IMR-90 (cell line): Measurements from ENCODE around the gene CACNG8. TPM values are rescaled to one million over a fixed set of nuclear protein-coding genes. Genes with fewer than 3 reads are reported as not detected.

Experiments
- ATAC-seq: fragments of 200-7000 bp; cut with Tn5 transposase; 2 replicates; pipeline ENCODE4 v1.9.1; 2020; ENCODE audit warnings: low read depth, mild to moderate bottlenecking, moderate library complexity
- BruUV-seq: library from RNA; stranded (reverse); fragments of 400-500 nt; replicated peaks from 2 replicates; lab custom pipeline; 2021; lab: Mats Ljungman, UMichigan
- CTCF ChIA-PET: fragments of 300-600 bp; formaldehyde crosslinking; extraction: SDS; loops from one replicate; lab custom pipeline; 2021; ENCODE audit warnings: antibody characterized with exemption; lab: Yijun Ruan, JAX
- POLR2A ChIA-PET: fragments of 300-600 bp; sonication (Branson Sonifier 250); formaldehyde crosslinking; loops from one replicate; lab custom pipeline; 2022; ENCODE audit warnings: antibody characterized with exemption; ENCODE audit not compliant: unreplicated experiment; lab: Charles Lee
- DNase-seq: peaks from one replicate; pipeline ENCODE4 v3.0.0; 2013
- H2AFZ ChIP-seq: replicated peaks from 2 replicates; pipeline ENCODE3; 2013; ENCODE audit warnings: low read length, mild to moderate bottlenecking; ENCODE audit not compliant: poor library complexity
- H2AK5ac ChIP-seq: 2 replicates; pipeline ENCODE4 v1.6.1; 2013; ENCODE audit warnings: low read depth, low read length, inconsistent platforms
- H2AK9ac ChIP-seq: replicated peaks from 2 replicates; pipeline ENCODE3; 2013; ENCODE audit warnings: mild to moderate bottlenecking, low read depth, low read length, moderate library complexity; ENCODE audit not compliant: poor library complexity
- H2BK120ac ChIP-seq: 2 replicates; pipeline ENCODE4 v1.6.1; 2013; ENCODE audit warnings: low read depth, low read length, inconsistent platforms
- H2BK15ac ChIP-seq: 3 replicates; pipeline ENCODE4 v1.6.1; 2013; ENCODE audit warnings: low read depth, low read length, inconsistent platforms
- H2BK20ac ChIP-seq: 2 replicates; pipeline ENCODE4 v1.6.1; 2013; ENCODE audit warnings: low read depth, mild to moderate bottlenecking, inconsistent platforms, low read length, moderate library complexity
- H2BK5ac ChIP-seq: 2 replicates; pipeline ENCODE4 v1.6.1; 2013; ENCODE audit warnings: mild to moderate bottlenecking, low read depth, low read length, inconsistent platforms; ENCODE audit not compliant: poor library complexity, severe bottlenecking
- H3K14ac ChIP-seq: replicated peaks from 2 replicates; pipeline ENCODE4 v1.6.1; 2013; ENCODE audit warnings: low read depth, low read length, inconsistent platforms
- H3K18ac ChIP-seq: 2 replicates; pipeline ENCODE4 v1.6.1; 2013; ENCODE audit warnings: low read depth, low read length, control low read depth
- H3K23ac ChIP-seq: 2 replicates; pipeline ENCODE4 v1.6.1; 2013; ENCODE audit warnings: low read depth, low read length, inconsistent platforms
- H3K27ac ChIP-seq: 2 replicates; pipeline ENCODE4 v1.5.1; 2013; ENCODE audit warnings: mild to moderate bottlenecking, control low read depth, low read length; ENCODE audit not compliant: insufficient read depth
- H3K27me3 ChIP-seq: 2 replicates; pipeline ENCODE4 v1.6.1; 2013; ENCODE audit warnings: low read length; ENCODE audit not compliant: control insufficient read depth, insufficient read depth
- H3K36me3 ChIP-seq: 2 replicates; pipeline ENCODE4 v1.6.1; 2013; ENCODE audit warnings: low read length, mixed read lengths; ENCODE audit not compliant: control insufficient read depth, insufficient read depth
- H3K4ac ChIP-seq: 2 replicates; pipeline ENCODE4 v1.6.1; 2013; ENCODE audit warnings: low read depth, low read length, inconsistent platforms
- H3K4me1 ChIP-seq: 2 replicates; pipeline ENCODE4 v1.6.1; 2013; ENCODE audit warnings: low read length, mixed read lengths; ENCODE audit not compliant: control insufficient read depth, insufficient read depth
- H3K4me2 ChIP-seq: 2 replicates; pipeline ENCODE4 v1.6.1; 2013; ENCODE audit warnings: low read depth, mild to moderate bottlenecking, control low read depth, low read length, moderate library complexity
- H3K4me3 ChIP-seq: 2 replicates; pipeline ENCODE4 v1.5.1; 2013; ENCODE audit warnings: low read depth, mild to moderate bottlenecking, control low read depth, low read length, moderate library complexity; ENCODE audit not compliant: insufficient read depth
- H3K56ac ChIP-seq: 2 replicates; pipeline ENCODE4 v1.6.1; 2013; ENCODE audit warnings: low read length, inconsistent platforms; ENCODE audit not compliant: insufficient read depth; ENCODE audit errors: extremely low read depth
- H3K79me1 ChIP-seq, 2 experiments: 2 replicates each; pipeline ENCODE4 v1.6.1; 2013; ENCODE audit warnings: low read length in 2 of 2, inconsistent platforms in 1 of 2, low read depth in 1 of 2
- H3K9ac ChIP-seq: 2 replicates; pipeline ENCODE4 v1.6.1; 2013; ENCODE audit warnings: low read depth, low read length, control low read depth
- H3K9me1 ChIP-seq: 2 replicates; pipeline ENCODE4 v1.6.1; 2013; ENCODE audit warnings: low read length, inconsistent platforms; ENCODE audit not compliant: insufficient read depth
- H3K9me3 ChIP-seq: 2 replicates; pipeline ENCODE4 v1.6.1; 2013; ENCODE audit warnings: low read length; ENCODE audit not compliant: control insufficient read depth, insufficient read depth
- H4K20me1 ChIP-seq: 2 replicates; pipeline ENCODE4 v1.6.1; 2013; ENCODE audit warnings: low read length, inconsistent platforms; ENCODE audit not compliant: insufficient read depth
- H4K5ac ChIP-seq: 2 replicates; pipeline ENCODE4 v1.6.1; 2013; ENCODE audit warnings: mild to moderate bottlenecking, low read depth, low read length, control low read depth
- H4K8ac ChIP-seq, 2 experiments: 2 replicates each; pipeline ENCODE4 v1.6.1; 2013; ENCODE audit warnings: low read depth in 2 of 2, low read length in 2 of 2, control low read depth in 1 of 2, inconsistent platforms in 1 of 2
- H4K91ac ChIP-seq: 2 replicates; pipeline ENCODE4 v1.6.1; 2013; ENCODE audit warnings: low read depth, low read length, inconsistent platforms; ENCODE audit not compliant: insufficient read depth
- BHLHE40 ChIP-seq: fragments of 150-350 bp; IDR thresholded peaks from 2 replicates; pipeline ENCODE4 v1.6.1; 2016; ENCODE audit warnings: mild to moderate bottlenecking, low read depth, low read length
- CEBPB ChIP-seq: IDR thresholded peaks from 2 replicates; pipeline ENCODE4 v1.6.1; 2012; ENCODE audit warnings: low read depth, low read length, improper control_type of control experiment
- CHD1 ChIP-seq: IDR thresholded peaks from 2 replicates; pipeline ENCODE4 v1.6.1; 2012; ENCODE audit warnings: low read depth, low read length, improper control_type of control experiment
- FOS ChIP-seq: fragments of 150-350 bp; IDR thresholded peaks from 2 replicates; pipeline ENCODE4 v1.6.1; 2016; ENCODE audit warnings: low read depth, low read length
- MAFK ChIP-seq: IDR thresholded peaks from 2 replicates; pipeline ENCODE4 v1.6.1; 2012; ENCODE audit warnings: low read depth, low read length, improper control_type of control experiment
- MAZ ChIP-seq: IDR thresholded peaks from 2 replicates; pipeline ENCODE4 v1.6.1; 2012; ENCODE audit warnings: low read depth, mild to moderate bottlenecking, low read length, improper control_type of control experiment, moderate library complexity, borderline replicate concordance
- MXI1 ChIP-seq: IDR thresholded peaks from 2 replicates; pipeline ENCODE4 v1.6.1; 2012; ENCODE audit warnings: low read depth, mild to moderate bottlenecking, low read length, moderate library complexity, borderline replicate concordance
- NFE2L2 ChIP-seq: fragments of 150-350 bp; IDR thresholded peaks from 2 replicates; pipeline ENCODE4 v1.6.1; 2016; ENCODE audit warnings: low read depth, mild to moderate bottlenecking, low read length
- RCOR1 ChIP-seq: IDR thresholded peaks from 2 replicates; pipeline ENCODE4 v1.6.1; 2012; ENCODE audit warnings: mild to moderate bottlenecking, low read length, improper control_type of control experiment; ENCODE audit not compliant: insufficient replicate concordance
- RFX5 ChIP-seq: IDR thresholded peaks from 2 replicates; pipeline ENCODE4 v1.8.0; 2012; ENCODE audit warnings: low read depth, mild to moderate bottlenecking, low read length, moderate library complexity
- SMC3 ChIP-seq: fragments of 150-350 bp; IDR thresholded peaks from 2 replicates; pipeline ENCODE4 v1.6.1; 2016; ENCODE audit warnings: low read depth, mild to moderate bottlenecking, antibody characterized with exemption, low read length, moderate library complexity
- USF2 ChIP-seq: fragments of 150-350 bp; IDR thresholded peaks from 2 replicates; pipeline ENCODE4 v1.6.1; 2017; ENCODE audit warnings: mild to moderate bottlenecking, antibody characterized with exemption, low read length, low read depth
- WGBS, 2 experiments: methylation state at CpG; one replicate each; pipeline versions ENCODE4 v1.1.5 to v1.1.7; 2013; ENCODE audit warnings: missing lambda C conversion rate in 2 of 2; ENCODE audit not compliant: insufficient read length in 1 of 2; ENCODE audit errors: extremely low coverage in 2 of 2; 5-methylcytosine and 5-hydroxymethylcytosine counted together
- dilution Hi-C: fragments of 300-500 bp; cut with HindIII; formaldehyde crosslinking; loops from one replicate; pipeline ENCODE4 v1.14.3; 2018; ENCODE audit warnings: low sequenced_read_pairs; ENCODE audit not compliant: unreplicated experiment
- in situ Hi-C: fragments of 300-500 bp; cut with MboI; formaldehyde crosslinking; loops from 3 replicates; pipeline ENCODE4 v1.14.3; 2019; ENCODE audit warnings: low sequenced_read_pairs, inconsistent platforms, mixed read lengths
- intact Hi-C: fragments of 100-400 bp; cut with micrococcal nuclease; formaldehyde crosslinking; loops from 2 replicates; pipeline ENCODE4 v1.10.0; 2022
- polyA plus RNA-seq, 3 experiments: library from polyadenylated mRNA; depleted of rRNA; stranded (reverse); fragments of >200 nt; gene quantifications; 2 replicates each; pipeline ENCODE4 v1.2.3, GENCODE V29; 2012; ENCODE audit warnings: low replicate concordance in 1 of 3
- total RNA-seq: library from RNA; depleted of rRNA; stranded (reverse); fragments of >200 nt; gene quantifications from 2 replicates; pipeline ENCODE4 v1.2.3, GENCODE V29; 2012
- TF ChIP-seq, protein P1 (sequence below): conservative IDR thresholded peaks from 2 replicates; pipeline ENCODE4 v1.5.1; 2012; ENCODE audit warnings: mild to moderate bottlenecking, low read depth, low read length, improper control_type of control experiment
- TF ChIP-seq, protein P2 (sequence below): fragments of 150-350 bp; IDR thresholded peaks from 2 replicates; pipeline ENCODE4 v1.6.1; 2016; ENCODE audit warnings: low read depth, mild to moderate bottlenecking, low read length, moderate library complexity, borderline replicate concordance

The CACNG8 gene
- total and polyA plus RNA-seq, 2 of the 4 experiments (the other 2 are of a cell fraction) = 0.15 TPM; not detected in 1

- dilution Hi-C loops = no loop called here
- Histone ChIP-seq H2BK5ac (no peak overlapping the region), H3K4me2 (no peak overlapping the region), H2AK9ac (no peak overlapping the region), H2BK20ac (peak overlapping the region; percentile 34; the same call in 1 of the 2 replicates), H3K4ac (no peak overlapping the region), H3K4me1 (no peaks in the 10 kb centered on the region), H3K9me1 (no peaks in the 10 kb centered on the region), H3K9me3 (peaks cover 3% of the 10 kb centered on the region; the same call in 1 of the 2 replicates), H3K18ac (no peak overlapping the region), H2AFZ (no peak overlapping the region), H2BK15ac (no peak overlapping the region), H3K56ac (no peak overlapping the region), H2BK120ac (no peak overlapping the region), H4K5ac (no peak overlapping the region), H3K4me3 (no peak overlapping the region), H3K27me3 (no peaks in the 10 kb centered on the region), H2AK5ac (no peak overlapping the region; the same call in 1 of the 2 replicates), H4K91ac (no peak overlapping the region; the same call in 1 of the 2 replicates), H3K14ac (no peak overlapping the region), H4K8ac (no peak overlapping the region), H3K79me1 (no peaks in the 10 kb centered on the region), H3K9ac (no peak overlapping the region), H3K27ac (no peak overlapping the region), H3K36me3 (no peaks in the 10 kb centered on the region), H4K20me1 (no peaks in the 10 kb centered on the region; the same call in 1 of the 2 replicates), H3K23ac (no peak overlapping the region)
- intact Hi-C loops = loop anchor here (10.0 kb wide), 1 partner anchor 827 kb away; the partner anchor contains the start of gene ZNF665
- no peak for TF ChIP-seq USF2
- no peak for TF ChIP-seq RCOR1
- no peak for TF ChIP-seq BHLHE40
- TF ChIP-seq MXI1 = no peak
- TF ChIP-seq NFE2L2 = no peak
- no peak for TF ChIP-seq CHD1
- TF ChIP-seq, protein P1, sequence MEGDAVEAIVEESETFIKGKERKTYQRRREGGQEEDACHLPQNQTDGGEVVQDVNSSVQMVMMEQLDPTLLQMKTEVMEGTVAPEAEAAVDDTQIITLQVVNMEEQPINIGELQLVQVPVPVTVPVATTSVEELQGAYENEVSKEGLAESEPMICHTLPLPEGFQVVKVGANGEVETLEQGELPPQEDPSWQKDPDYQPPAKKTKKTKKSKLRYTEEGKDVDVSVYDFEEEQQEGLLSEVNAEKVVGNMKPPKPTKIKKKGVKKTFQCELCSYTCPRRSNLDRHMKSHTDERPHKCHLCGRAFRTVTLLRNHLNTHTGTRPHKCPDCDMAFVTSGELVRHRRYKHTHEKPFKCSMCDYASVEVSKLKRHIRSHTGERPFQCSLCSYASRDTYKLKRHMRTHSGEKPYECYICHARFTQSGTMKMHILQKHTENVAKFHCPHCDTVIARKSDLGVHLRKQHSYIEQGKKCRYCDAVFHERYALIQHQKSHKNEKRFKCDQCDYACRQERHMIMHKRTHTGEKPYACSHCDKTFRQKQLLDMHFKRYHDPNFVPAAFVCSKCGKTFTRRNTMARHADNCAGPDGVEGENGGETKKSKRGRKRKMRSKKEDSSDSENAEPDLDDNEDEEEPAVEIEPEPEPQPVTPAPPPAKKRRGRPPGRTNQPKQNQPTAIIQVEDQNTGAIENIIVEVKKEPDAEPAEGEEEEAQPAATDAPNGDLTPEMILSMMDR = no peak
- TF ChIP-seq MAZ = no peak
- TF ChIP-seq FOS = no peak
- TF ChIP-seq RFX5 = no peak
- no peak for TF ChIP-seq CEBPB
- TF ChIP-seq, protein P2, sequence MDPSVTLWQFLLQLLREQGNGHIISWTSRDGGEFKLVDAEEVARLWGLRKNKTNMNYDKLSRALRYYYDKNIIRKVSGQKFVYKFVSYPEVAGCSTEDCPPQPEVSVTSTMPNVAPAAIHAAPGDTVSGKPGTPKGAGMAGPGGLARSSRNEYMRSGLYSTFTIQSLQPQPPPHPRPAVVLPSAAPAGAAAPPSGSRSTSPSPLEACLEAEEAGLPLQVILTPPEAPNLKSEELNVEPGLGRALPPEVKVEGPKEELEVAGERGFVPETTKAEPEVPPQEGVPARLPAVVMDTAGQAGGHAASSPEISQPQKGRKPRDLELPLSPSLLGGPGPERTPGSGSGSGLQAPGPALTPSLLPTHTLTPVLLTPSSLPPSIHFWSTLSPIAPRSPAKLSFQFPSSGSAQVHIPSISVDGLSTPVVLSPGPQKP = no peak
- TF ChIP-seq SMC3 = no peak
- TF ChIP-seq MAFK = no peak
- in situ Hi-C loops = loop anchor here (10.0 kb wide), 1 partner anchor 137 kb away; the partner anchor contains the start of gene PRKCG
- no peak for ATAC-seq
- ChIA-PET CTCF (no interaction called here), POLR2A (no interaction called here)
- 84% methylated on average over 7 of the region's 8 CpGs; no CpG with 5 or more reads in 1 of the 2 experiments for WGBS, 2 experiments
- no peak for DNase-seq
- no TSS peak for BruUV-seq
Observed at GRCh38 chr19:54021363-54021762, 58.6 kb downstream of the CACNG8 start.
